Breast epithelium (tissue), 4 donors: ENCODE measurements around the gene DUSP21. TPM values are rescaled to one million over a fixed set of nuclear protein-coding genes. Genes with fewer than 3 reads are reported as not detected.
"Not testable (repeated sequence)": the region's sequence is repeated elsewhere in the genome, so short reads cannot be mapped to it uniquely, and the experiment has no call there.

ENCODE experiments used
- DNase-seq, 2 donors: peaks; one replicate each; pipeline ENCODE4 v3.0.0-alpha.2; 2019; ENCODE audit warnings: low spot score in 2 of 2
- H3K27ac ChIP-seq, 2 donors: fragments of 200-600 bp; sonication (generic) in 1 of 2; one replicate each; pipeline ENCODE4 v1.5.1; 2016 to 2019; ENCODE audit warnings: mild to moderate bottlenecking in 1 of 2
- H3K27me3 ChIP-seq, 2 donors: fragments of 200-600 bp; sonication (generic) in 1 of 2; one replicate each; pipeline versions ENCODE4 v1.5.1 to v1.6.0; 2017 to 2019; ENCODE audit warnings: control low read depth in 1 of 2, mild to moderate bottlenecking in 1 of 2
- H3K36me3 ChIP-seq: fragments of 200-600 bp; one replicate; pipeline ENCODE4 v1.5.1; 2019
- H3K4me1 ChIP-seq, 2 donors: fragments of 200-600 bp; sonication (generic); one replicate each; pipeline ENCODE4 v1.5.1; 2016 to 2019; ENCODE audit warnings: control low read depth in 1 of 2
- H3K4me3 ChIP-seq, 3 donors: fragments of 200-600 bp; sonication (generic); 1 replicate in 2 of 3; 2 replicates in 1 of 3; pipeline ENCODE4 v1.5.1; 2016 to 2019; ENCODE audit warnings: mild to moderate bottlenecking in 3 of 3, moderate library complexity in 2 of 3
- H3K9me3 ChIP-seq, 2 donors: fragments of 200-600 bp; sonication (generic) in 1 of 2; one replicate each; pipeline ENCODE4 v1.5.1; 2016 to 2019; ENCODE audit warnings: control low read depth in 1 of 2
- POLR2A ChIP-seq: fragments of 450-650 bp; IDR thresholded peaks from one replicate; pipeline ENCODE4 v1.6.1; 2016; ENCODE audit warnings: antibody characterized with exemption, mild to moderate bottlenecking, moderate library complexity
- POLR2AphosphoS5 ChIP-seq, 3 donors: sonication (generic); formaldehyde crosslinking; IDR thresholded peaks; one replicate each; pipeline ENCODE4 v1.6.1; 2017; ENCODE audit warnings: antibody characterized with exemption in 3 of 3
- intact Hi-C: fragments of 100-400 bp; cut with DNase I; formaldehyde crosslinking; loops from one replicate; pipeline ENCODE4 v1.15.1; 2023; ENCODE audit warnings: low total_unique reads
- total RNA-seq, 3 donors: library from RNA; depleted of rRNA; stranded (reverse); fragments of >200 nt; gene quantifications; one replicate each; pipeline ENCODE4 v1.1.0, GENCODE V29; 2016
- TF ChIP-seq, protein P1 (sequence below), 3 donors: fragments of 450-650 bp; IDR thresholded peaks; one replicate each; pipeline ENCODE4 v1.5.1; 2016 to 2017; ENCODE audit warnings: antibody characterized with exemption in 3 of 3, mild to moderate bottlenecking in 3 of 3, moderate library complexity in 3 of 3

The DUSP21 gene
- total RNA-seq, 3 donors from 2014 or later: not detected

DNA sequence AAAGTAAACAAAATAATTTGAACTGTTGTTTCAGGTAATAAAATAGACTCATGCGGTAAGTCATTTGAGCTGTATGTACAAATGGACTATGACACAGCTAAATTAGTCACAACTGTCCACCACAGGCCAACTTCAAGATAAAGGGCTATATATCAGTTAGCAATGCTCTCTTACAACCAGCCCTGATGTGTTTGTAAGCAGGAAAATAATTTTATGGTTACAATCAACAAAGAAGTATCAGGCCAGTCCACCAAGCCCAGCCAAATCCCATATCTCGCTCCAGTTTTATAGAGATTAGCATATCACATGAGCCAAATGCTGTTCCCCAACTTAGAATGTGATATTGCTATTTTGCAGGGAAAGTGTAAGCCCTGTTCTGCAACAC, 511 bp upstream of the DUSP21 start:
- no peak overlapping the region for H3K4me3 ChIP-seq
- no peak overlapping the region for H3K27ac ChIP-seq
- H3K36me3 ChIP-seq: no peaks in the 10 kb centered on the region
- intact Hi-C loops: no loop called here
- TF ChIP-seq, protein P1, sequence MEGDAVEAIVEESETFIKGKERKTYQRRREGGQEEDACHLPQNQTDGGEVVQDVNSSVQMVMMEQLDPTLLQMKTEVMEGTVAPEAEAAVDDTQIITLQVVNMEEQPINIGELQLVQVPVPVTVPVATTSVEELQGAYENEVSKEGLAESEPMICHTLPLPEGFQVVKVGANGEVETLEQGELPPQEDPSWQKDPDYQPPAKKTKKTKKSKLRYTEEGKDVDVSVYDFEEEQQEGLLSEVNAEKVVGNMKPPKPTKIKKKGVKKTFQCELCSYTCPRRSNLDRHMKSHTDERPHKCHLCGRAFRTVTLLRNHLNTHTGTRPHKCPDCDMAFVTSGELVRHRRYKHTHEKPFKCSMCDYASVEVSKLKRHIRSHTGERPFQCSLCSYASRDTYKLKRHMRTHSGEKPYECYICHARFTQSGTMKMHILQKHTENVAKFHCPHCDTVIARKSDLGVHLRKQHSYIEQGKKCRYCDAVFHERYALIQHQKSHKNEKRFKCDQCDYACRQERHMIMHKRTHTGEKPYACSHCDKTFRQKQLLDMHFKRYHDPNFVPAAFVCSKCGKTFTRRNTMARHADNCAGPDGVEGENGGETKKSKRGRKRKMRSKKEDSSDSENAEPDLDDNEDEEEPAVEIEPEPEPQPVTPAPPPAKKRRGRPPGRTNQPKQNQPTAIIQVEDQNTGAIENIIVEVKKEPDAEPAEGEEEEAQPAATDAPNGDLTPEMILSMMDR (IDR thresholded peaks at IDR 0.05): no peak
- TF ChIP-seq POLR2A (no peak), POLR2AphosphoS5 (IDR thresholded peaks at IDR 0.05) (no peak)
- H3K4me1 ChIP-seq: no peaks in the 10 kb centered on the region
- H3K9me3 ChIP-seq: no peaks in the 10 kb centered on the region
- no peaks in the 10 kb centered on the region for H3K27me3 ChIP-seq
- no peak for DNase-seq

DNA sequence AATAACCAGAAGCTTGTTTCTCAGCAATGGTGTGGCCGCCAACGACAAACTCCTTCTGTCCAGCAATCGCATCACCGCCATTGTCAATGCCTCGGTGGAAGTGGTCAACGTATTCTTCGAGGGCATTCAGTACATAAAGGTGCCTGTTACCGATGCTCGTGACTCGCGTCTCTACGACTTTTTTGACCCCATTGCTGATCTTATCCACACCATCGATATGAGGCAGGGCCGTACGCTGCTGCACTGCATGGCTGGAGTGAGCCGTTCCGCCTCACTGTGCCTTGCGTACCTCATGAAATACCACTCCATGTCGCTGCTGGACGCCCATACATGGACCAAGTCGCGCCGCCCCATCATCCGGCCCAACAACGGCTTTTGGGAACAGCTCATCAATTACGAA, 383 bp downstream of the DUSP21 start:
- H3K27ac ChIP-seq: no peak overlapping the region
- DNase-seq: no peak
- no peak for TF ChIP-seq POLR2A
- TF ChIP-seq POLR2AphosphoS5 (IDR thresholded peaks at IDR 0.05): no peak
- no peak overlapping the region for H3K4me3 ChIP-seq
- no peaks in the 10 kb centered on the region for H3K9me3 ChIP-seq
- no peaks in the 10 kb centered on the region for H3K36me3 ChIP-seq
- H3K4me1 ChIP-seq: no peaks in the 10 kb centered on the region
- no peaks in the 10 kb centered on the region for H3K27me3 ChIP-seq
- intact Hi-C loops: no loop called here

DNA sequence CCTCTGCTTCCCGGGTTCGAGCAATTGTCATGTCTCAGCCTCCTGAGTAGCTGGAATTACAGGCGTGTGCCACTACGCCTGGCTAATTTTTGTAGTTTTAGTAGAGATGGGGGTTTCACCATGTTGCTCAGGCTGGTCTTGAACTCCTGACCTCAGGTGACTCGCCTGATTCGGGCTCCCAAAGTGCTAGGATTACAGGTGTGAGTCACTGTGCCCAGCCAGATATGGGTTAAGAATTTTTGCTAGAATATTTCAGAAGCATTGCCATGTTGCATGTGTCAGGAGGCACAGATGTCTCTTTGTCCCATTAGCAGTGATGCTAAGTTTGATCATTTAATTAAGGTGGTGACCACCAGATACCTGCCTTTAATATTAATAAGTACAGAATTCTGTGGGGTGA, 7.1 kb downstream of the DUSP21 start:
- H3K36me3 ChIP-seq, H3K9me3 ChIP-seq, H3K27me3 ChIP-seq, intact Hi-C loops, H3K4me1 ChIP-seq, H3K4me3 ChIP-seq, DNase-seq, H3K27ac ChIP-seq: not testable (repeated sequence)

DNA sequence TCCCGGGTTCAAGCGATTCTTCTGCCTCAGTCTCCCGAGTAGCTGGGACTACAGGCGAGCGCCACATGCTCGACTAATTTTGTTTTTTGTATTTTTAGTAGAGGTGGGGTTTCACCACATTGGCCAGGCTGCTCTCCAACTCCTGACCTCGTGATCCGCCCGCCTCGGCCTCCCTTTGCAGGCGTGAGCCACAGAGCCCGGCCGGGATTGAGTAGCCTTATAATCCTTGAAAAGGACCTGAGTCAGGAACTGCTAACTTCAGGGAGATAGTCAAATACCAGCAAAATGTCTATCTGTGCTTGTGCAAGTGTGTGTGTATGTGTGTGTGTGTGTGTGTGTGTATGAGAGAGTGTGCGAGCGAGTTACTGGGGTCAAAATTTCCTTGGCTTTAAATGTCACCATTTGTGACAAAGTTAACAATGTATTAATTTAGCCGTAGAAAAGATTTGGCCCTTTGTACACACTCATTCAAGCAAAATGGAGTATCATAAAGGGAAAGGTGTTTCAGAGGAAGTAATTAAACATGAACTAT, 27.4 kb downstream of the DUSP21 start:
- Histone ChIP-seq H3K27me3 (no peaks in the 10 kb centered on the region), H3K4me1 (peaks cover 3 to 4% of the 10 kb centered on the region in 2 donors), H3K4me3 (peak overlapping the region in 2 of 3 donors; percentile 75 to 97), H3K27ac (no peak overlapping the region), H3K9me3 (no peaks in the 10 kb centered on the region), H3K36me3 (no peaks in the 10 kb centered on the region)
- DNase-seq: no peak
- intact Hi-C loops: no loop called here
- no peak for TF ChIP-seq POLR2A
- TF ChIP-seq, protein P1 (IDR thresholded peaks at IDR 0.05): no peak
- TF ChIP-seq POLR2AphosphoS5 (IDR thresholded peaks at IDR 0.05): no peak

DNA sequence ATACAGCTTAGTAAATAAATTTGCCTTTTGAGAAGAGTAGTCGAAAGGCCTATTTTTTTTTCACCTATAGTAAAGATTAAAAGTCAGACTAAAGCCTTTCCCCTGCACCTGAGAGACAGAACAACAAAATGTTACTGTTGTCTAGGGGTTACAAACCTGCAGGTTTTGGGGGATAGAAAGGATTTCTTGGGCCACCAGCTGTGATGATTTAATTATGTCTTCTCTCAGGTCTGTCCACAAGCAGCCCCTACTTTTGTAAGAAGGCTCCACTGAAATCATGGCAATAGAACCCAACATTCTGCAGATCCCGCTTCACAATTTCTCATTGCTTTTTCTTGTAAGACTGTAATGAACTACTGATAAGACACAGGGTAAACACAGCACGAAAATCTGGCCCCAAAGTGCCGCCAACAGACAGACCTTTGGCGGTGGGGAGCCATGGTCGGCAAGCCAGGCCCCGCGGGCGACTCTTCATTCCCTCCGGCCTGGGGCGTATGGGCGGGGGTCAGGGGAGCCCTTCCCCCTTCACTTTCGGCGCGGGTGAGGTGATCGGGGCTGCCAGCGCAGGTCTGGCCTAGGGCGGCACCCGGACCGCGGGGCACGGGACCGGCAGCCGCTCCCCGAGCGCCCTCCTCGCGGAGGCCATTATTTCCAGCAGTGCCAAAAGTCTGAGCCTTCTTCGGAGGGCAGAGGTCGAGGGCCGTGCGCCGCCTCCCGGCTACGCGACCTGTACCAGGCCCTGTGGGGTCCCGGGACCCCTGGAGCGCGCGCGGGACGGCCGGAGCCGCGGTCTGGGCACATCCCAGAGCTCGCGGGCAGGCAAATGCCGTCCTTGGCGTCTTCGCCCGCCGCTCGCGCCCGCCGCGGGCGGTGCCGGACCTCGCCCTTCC, 28.4 kb downstream of the DUSP21 start:
- Histone ChIP-seq H3K36me3 (no peaks in the 10 kb centered on the region), H3K27me3 (no peaks in the 10 kb centered on the region), H3K27ac (peak overlapping the region; percentile 100), H3K4me3 (peak overlapping the region; percentile 72 to 97 (median 75)), H3K9me3 (no peaks in the 10 kb centered on the region), H3K4me1 (peaks cover 3 to 6% of the 10 kb centered on the region in 2 donors)
- peak; percentile 30 to 51 for DNase-seq
- TF ChIP-seq POLR2A (no peak), POLR2AphosphoS5 (IDR thresholded peaks at IDR 0.05) (peak in 1 of 3 donors; percentile 4)
- intact Hi-C loops: no loop called here

DNA sequence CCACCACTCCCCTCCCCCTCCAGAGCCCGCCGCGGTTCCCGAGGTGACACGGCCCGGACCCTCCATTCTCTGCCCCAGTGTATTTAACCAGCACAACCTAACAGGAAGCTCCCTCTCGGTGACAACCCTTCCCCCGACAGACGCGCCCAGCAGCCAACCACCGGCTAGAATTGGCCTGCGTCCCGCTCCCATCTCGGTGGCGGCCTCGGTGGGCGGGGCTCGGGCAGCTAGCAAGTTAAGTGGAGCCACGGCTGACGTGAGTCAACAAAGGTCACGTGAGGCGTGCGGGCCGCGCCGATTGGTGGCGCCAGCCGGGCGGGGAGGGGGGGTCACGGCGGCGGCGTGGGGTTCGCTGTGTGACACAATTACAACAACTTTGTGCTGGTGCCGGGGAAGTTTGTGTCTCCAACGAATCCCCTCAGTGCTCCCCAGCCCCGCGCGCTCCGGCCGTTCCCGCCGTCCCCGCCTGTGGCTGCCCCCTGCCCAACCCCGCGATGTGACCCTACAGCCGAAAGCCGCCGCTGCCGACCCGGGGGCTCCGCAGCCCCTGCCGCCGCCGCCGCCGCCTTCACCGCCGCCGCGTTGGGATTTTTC, 29.1 kb downstream of the DUSP21 start, which contains the start of gene KDM6A:
Gene KDM6A (plus strand): TSS at position 368 of the 594 bp plus-strand sequence. CDS start 364 bp downstream, outside the sequence.
- Histone ChIP-seq H3K27ac (peak within 1 kb of the TSS; percentile 100), H3K36me3 (no peaks in the 10 kb centered on the region), H3K9me3 (no peaks in the 10 kb centered on the region), H3K4me3 (peak within 1 kb of the TSS; percentile 72 to 97 (median 75)), H3K4me1 (peaks cover 3 to 6% of the 10 kb centered on the region in 2 donors), H3K27me3 (no peaks in the 10 kb centered on the region)
- intact Hi-C loops: no loop called here
- peak; percentile 96 to 99 for DNase-seq
- TF ChIP-seq POLR2AphosphoS5 (IDR thresholded peaks at IDR 0.05): peak in 2 of 3 donors; percentile 76 to 84
- TF ChIP-seq, protein P1 (IDR thresholded peaks at IDR 0.05): no peak
- TF ChIP-seq POLR2A: peak; percentile 44
